ENCODE results near the gene PICALM.

PICALM gene

GRCh38 chr11:85913513-85913912 lies 155.4 kb downstream of the PICALM start:
- H3K4me3 ChIP-seq, result no peak overlapping the region
- no peak overlapping the region for H3K27ac ChIP-seq

GRCh38 chr11:85912414-85912813 lies 156.5 kb downstream of the PICALM start:
- Histone ChIP-seq H3K27ac (no peak overlapping the region), H3K4me3 (no peak overlapping the region)

Data from skin epidermis (tissue), 12 donors.